HG03432 (cell line): Measurements from ENCODE around the gene GSC.
"Not testable (repeated sequence)": the region's sequence is repeated elsewhere in the genome, so short reads cannot be mapped to it uniquely, and the experiment has no call there.

Experiments
- ATAC-seq: cut with Tn5 transposase; IDR thresholded peaks from one replicate; pipeline ENCODE4 v1.9.1; 2021; ENCODE audit warnings: mild to moderate bottlenecking, moderate library complexity; ENCODE audit not compliant: unreplicated experiment

Gene GSC

GRCh38 chr14:94769391-94770250 is at the start of gene GSC:
GSC (minus strand) TSS chr14:94770113; CDS start chr14:94770015, 98 bp downstream.
- no peak for ATAC-seq

GRCh38 chr14:94819531-94819930 is 49.6 kb upstream of the GSC start:
- ATAC-seq, result no peak

GRCh38 chr14:94816113-94816512 is 46.2 kb upstream of the GSC start:
- ATAC-seq, result no peak

GRCh38 chr14:94805680-94806288 is 35.9 kb upstream of the GSC start:
- no peak for ATAC-seq

GRCh38 chr14:94801225-94801624 is 31.3 kb upstream of the GSC start:
- no peak for ATAC-seq

GRCh38 chr14:94800764-94801163 is 30.9 kb upstream of the GSC start:
- ATAC-seq, result not testable (repeated sequence)

- no peak for ATAC-seq
Measured at GRCh38 chr14:94797887-94798286, 28.0 kb upstream of the GSC start.

GRCh38 chr14:94796278-94796677 is 26.4 kb upstream of the GSC start:
- no peak for ATAC-seq

- no peak for ATAC-seq
Measured at GRCh38 chr14:94795372-94795771, 25.5 kb upstream of the GSC start.

GRCh38 chr14:94793901-94794300 is 24.0 kb upstream of the GSC start:
- no peak for ATAC-seq

- ATAC-seq, result no peak
Measured at GRCh38 chr14:94787655-94788054, 17.7 kb upstream of the GSC start.

- ATAC-seq, result no peak
Measured at GRCh38 chr14:94787092-94787491, 17.2 kb upstream of the GSC start.

GRCh38 chr14:94780536-94781399 is 10.9 kb upstream of the GSC start:
- no peak for ATAC-seq

- no peak for ATAC-seq
Measured at GRCh38 chr14:94779713-94780112, 9.8 kb upstream of the GSC start.

GRCh38 chr14:94775871-94776210 is 5.9 kb upstream of the GSC start:
- ATAC-seq, result no peak

GRCh38 chr14:94775091-94775870 is 5.4 kb upstream of the GSC start:
- ATAC-seq, result no peak

GRCh38 chr14:94774344-94775090 is 4.6 kb upstream of the GSC start:
- ATAC-seq, result no peak

GRCh38 chr14:94773655-94774343 is 3.9 kb upstream of the GSC start:
- no peak for ATAC-seq

GRCh38 chr14:94773061-94773648 is 3.2 kb upstream of the GSC start:
- ATAC-seq, result no peak
